Panc1 (cell line): ENCODE data around the gene GFM1. TPM values are rescaled to one million over a fixed set of nuclear protein-coding genes. Genes with fewer than 3 reads are reported as not detected.

ENCODE experiments used
- ATAC-seq: fragments of 200-7000 bp; cut with Tn5 transposase; 2 replicates; pipeline ENCODE4 v1.9.1; 2020; ENCODE audit warnings: mild to moderate bottlenecking, moderate library complexity
- BruUV-seq: library from RNA; stranded (reverse); fragments of 400-500 nt; replicated peaks from 2 replicates; lab custom pipeline; 2021; lab: Mats Ljungman, UMichigan
- CTCF ChIA-PET: fragments of 300-600 bp; sonication (Branson Sonifier 250); formaldehyde crosslinking; loops from one replicate; lab custom pipeline; 2022; ENCODE audit warnings: antibody characterized with exemption; lab: Charles Lee
- POLR2A ChIA-PET: fragments of 300-600 bp; sonication (Branson Sonifier 250); formaldehyde crosslinking; loops from one replicate; lab custom pipeline; 2022; ENCODE audit warnings: antibody characterized with exemption; lab: Charles Lee
- DNase-seq: peaks from one replicate; pipeline ENCODE4 v3.0.0-alpha.2; 2010; ENCODE audit warnings: low read depth, low spot score
- H3K27ac ChIP-seq: 2 replicates; pipeline ENCODE4 v1.5.1; 2011; ENCODE audit warnings: mild to moderate bottlenecking, low read length, inconsistent platforms
- H3K27me3 ChIP-seq: fragments of 200-500 bp; sonication (Bioruptor generic); 2 replicates; pipeline ENCODE4 v1.6.0; 2014; ENCODE audit warnings: low read length, inconsistent platforms; ENCODE audit not compliant: control insufficient read depth, insufficient read depth
- H3K36me3 ChIP-seq: fragments of 200-500 bp; sonication (Bioruptor generic); 2 replicates; pipeline ENCODE4 v1.5.1; 2014; ENCODE audit warnings: inconsistent platforms, mild to moderate bottlenecking, low read length, moderate library complexity; ENCODE audit not compliant: control insufficient read depth, insufficient read depth
- H3K4me1 ChIP-seq: 2 replicates; pipeline ENCODE4 v1.5.1; 2011; ENCODE audit warnings: inconsistent platforms, mild to moderate bottlenecking, low read length, moderate library complexity; ENCODE audit not compliant: control insufficient read depth, insufficient read depth
- H3K4me3 ChIP-seq, 2 experiments: 2 replicates each; pipeline ENCODE4 v1.5.1; 2011 to 2012; ENCODE audit warnings: low read depth in 2 of 2, low read length in 2 of 2, mild to moderate bottlenecking in 2 of 2, inconsistent platforms in 1 of 2, moderate library complexity in 1 of 2
- H3K9me3 ChIP-seq: fragments of 200-500 bp; sonication (Bioruptor generic); 2 replicates; pipeline ENCODE4 v1.5.1; 2014; ENCODE audit warnings: low read depth, mild to moderate bottlenecking, inconsistent platforms, low read length, moderate library complexity; ENCODE audit not compliant: control insufficient read depth, insufficient read depth
- CTCF ChIP-seq: fragments of 450-650 bp; IDR thresholded peaks from 2 replicates; pipeline ENCODE4 v1.5.1; 2017; ENCODE audit warnings: mild to moderate bottlenecking
- POLR2AphosphoS5 ChIP-seq: IDR thresholded peaks from 2 replicates; pipeline ENCODE4 v1.6.1; 2012; ENCODE audit warnings: mild to moderate bottlenecking, low read depth, low read length, moderate library complexity
- REST ChIP-seq, 2 experiments: IDR thresholded peaks; 2 replicates each; pipeline ENCODE4 v1.6.1; 2011 to 2012; ENCODE audit warnings: low read depth in 2 of 2, control low read depth in 1 of 2, low read length in 1 of 2, mild to moderate bottlenecking in 1 of 2, moderate library complexity in 1 of 2; ENCODE audit not compliant: insufficient read depth in 1 of 2
- SIN3A ChIP-seq: IDR thresholded peaks from 2 replicates; pipeline ENCODE4 v1.6.1; 2012; ENCODE audit warnings: low read depth, mild to moderate bottlenecking, low read length, moderate library complexity, borderline replicate concordance; ENCODE audit not compliant: insufficient read depth
- TCF7L2 ChIP-seq: IDR thresholded peaks from 2 replicates; pipeline ENCODE4 v1.6.1; 2011; ENCODE audit warnings: mild to moderate bottlenecking, low read depth, low read length, inconsistent platforms
- in situ Hi-C: cut with HindIII; loops from 2 replicates; pipeline ENCODE4 v1.10.0; 2016; ENCODE audit warnings: low sequenced_read_pairs, low pct_unique_long_range_greater_than_20kb
- intact Hi-C: fragments of 100-400 bp; cut with micrococcal nuclease; formaldehyde crosslinking; loops from one replicate; pipeline ENCODE4 v1.10.0; 2022; ENCODE audit not compliant: unreplicated experiment
- total RNA-seq: library from RNA; stranded (reverse); gene quantifications from one replicate; pipeline ENCODE4 v1.2.1, GENCODE V29; 2021; ENCODE audit not compliant: unreplicated experiment

The GFM1 gene
- total RNA-seq, 1 experiment from 2014 or later, result 59.3 TPM

DNA sequence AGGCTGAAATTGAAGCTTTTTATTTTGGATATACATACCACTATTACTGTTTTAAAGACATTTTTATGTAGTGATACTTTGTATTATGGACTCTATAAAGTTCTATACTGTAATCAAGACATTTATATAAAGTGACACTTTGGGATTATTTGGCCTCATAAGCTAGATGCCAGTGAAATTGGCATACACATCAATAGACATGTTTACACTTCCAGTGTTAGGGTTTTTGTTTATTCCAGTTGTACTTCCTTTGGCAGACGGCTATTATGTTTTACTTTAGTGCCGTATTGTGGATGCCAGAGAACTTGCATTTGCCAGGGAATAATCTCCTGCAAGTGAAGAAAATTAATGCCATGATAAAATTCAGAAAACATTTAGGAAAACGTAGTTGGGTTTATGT is 22.1 kb downstream of the GFM1 start:
- in situ Hi-C loops, result no loop called here
- BruUV-seq, result no TSS peak

GRCh38 chr3:158668506-158668905 is 24.2 kb downstream of the GFM1 start:
- peak overlapping the region; percentile 38 to 67 for H3K4me3 ChIP-seq
- ChIA-PET POLR2A (no interaction called here), CTCF (no interaction called here)
- H3K4me1 ChIP-seq, result peaks cover 66% of the 10 kb centered on the region
- DNase-seq, result no peak
- H3K27ac ChIP-seq, result peak overlapping the region; percentile 89
- no peaks in the 10 kb centered on the region for H3K9me3 ChIP-seq
- TF ChIP-seq SIN3A (no peak), CTCF (no peak), TCF7L2 (no peak)
- peaks cover 59% of the 10 kb centered on the region for H3K36me3 ChIP-seq
- BruUV-seq, result no TSS peak
- intact Hi-C loops (no loop called here), in situ Hi-C loops (no loop called here)
- no peaks in the 10 kb centered on the region for H3K27me3 ChIP-seq
- ATAC-seq, result no peak

More for the DNA sequence above, 22.1 kb downstream of the GFM1 start:
- no peak for DNase-seq
- Histone ChIP-seq H3K27ac (peak overlapping the region; percentile 53), H3K27me3 (no peaks in the 10 kb centered on the region), H3K9me3 (no peaks in the 10 kb centered on the region), H3K4me1 (peaks cover 71% of the 10 kb centered on the region), H3K4me3 (no peak overlapping the region), H3K36me3 (peaks cover 79% of the 10 kb centered on the region)
- ChIA-PET POLR2A (no interaction called here), CTCF (interaction anchor here (0.6 kb wide), 1 partner anchor 16 kb away, joined by 3 read pairs; no protein-coding TSS in a partner anchor)
- intact Hi-C loops, result no loop called here
- TF ChIP-seq TCF7L2, result no peak
- TF ChIP-seq POLR2AphosphoS5, result no peak
- no peak; the same call in 1 of the 2 replicates for TF ChIP-seq CTCF
- no peak for TF ChIP-seq REST (IDR thresholded peaks at IDR 0.05; ENCODE audit: insufficient read depth in 1 of 2, low read depth in 2 of 2, low read length in 1 of 2)
- TF ChIP-seq SIN3A, result no peak
- no peak for ATAC-seq
